HepG2 (cell line): Measurements from ENCODE around the gene ZNF213. TPM values are rescaled to one million over a fixed set of nuclear protein-coding genes. Genes with fewer than 3 reads are reported as not detected.

Experiments
- ETV5 ChIP-seq: IDR thresholded peaks from 2 replicates; pipeline ENCODE4 v1.6.1; 2018; ENCODE audit warnings: missing biosample characterization, missing genetic modification reagents, inconsistent platforms, borderline replicate concordance
- HOXA5 ChIP-seq: sonication (generic); formaldehyde crosslinking; IDR thresholded peaks from 2 replicates; pipeline ENCODE4 v1.4.0; 2020; ENCODE audit warnings: missing genetic modification reagents
- MEF2D ChIP-seq: sonication (generic); formaldehyde crosslinking; IDR thresholded peaks from 2 replicates; pipeline ENCODE4 v1.5.1; 2020; ENCODE audit warnings: mild to moderate bottlenecking, missing genetic modification reagents
- TCF7L2 ChIP-seq: IDR thresholded peaks from 2 replicates; pipeline ENCODE4 v1.6.1; 2011; ENCODE audit warnings: mild to moderate bottlenecking, low read depth, low read length, moderate library complexity
- TOE1 ChIP-seq: sonication (generic); formaldehyde crosslinking; IDR thresholded peaks from 2 replicates; pipeline ENCODE4 v1.4.0; 2020; ENCODE audit warnings: mild to moderate bottlenecking, missing genetic modification reagents
- YY1 ChIP-seq: IDR thresholded peaks from 2 replicates; pipeline ENCODE4 v1.6.1; 2011; ENCODE audit warnings: low read length, low read depth, moderate library complexity, mild to moderate bottlenecking; ENCODE audit not compliant: insufficient read depth, insufficient replicate concordance
- ZNF101 ChIP-seq: sonication (generic); formaldehyde crosslinking; IDR thresholded peaks from 2 replicates; pipeline ENCODE4 v1.4.0; 2020; ENCODE audit warnings: mild to moderate bottlenecking, low read depth, missing genetic modification reagents, borderline replicate concordance
- ZNF296 ChIP-seq: sonication (generic); formaldehyde crosslinking; conservative IDR thresholded peaks from 2 replicates; pipeline ENCODE4 v1.5.0; 2020; ENCODE audit warnings: mild to moderate bottlenecking, missing genetic modification reagents
- polyA plus RNA-seq, 8 experiments: library from polyadenylated mRNA; depleted of rRNA in 3 of 8; stranded (reverse) in 7 of 8; unstranded in 1 of 8; fragments of >200 nt; fragmentation: Illumina TruSeq in 4 of 8; extraction: Trizol in 4 of 8; gene quantifications; 2 replicates each; pipeline versions ENCODE4 v1.2.1 to v1.2.3, GENCODE V29; 2011 to 2016; ENCODE audit warnings: low read depth in 4 of 8, missing spikeins in 1 of 8, mixed read lengths in 1 of 8; ENCODE audit not compliant: insufficient read depth in 1 of 8
- total RNA-seq, 5 experiments: library from RNA; depleted of rRNA; stranded (reverse); fragments of >200 nt; fragmentation: Illumina TruSeq; extraction: Trizol; gene quantifications; 2 replicates each; pipeline ENCODE4 v1.2.3, GENCODE V29; 2016; ENCODE audit warnings: low read depth in 1 of 5
- TF ChIP-seq, protein P1 (sequence below): sonication (generic); formaldehyde crosslinking; IDR thresholded peaks from 2 replicates; pipeline ENCODE4 v1.4.0; 2020; ENCODE audit warnings: mild to moderate bottlenecking, missing genetic modification reagents
- TF ChIP-seq, protein P2 (sequence below): sonication (generic); formaldehyde crosslinking; IDR thresholded peaks from 2 replicates; pipeline ENCODE4 v1.4.0; 2020; ENCODE audit warnings: missing genetic modification reagents
- TF ChIP-seq, protein P3 (sequence below): fragments of 450-650 bp; IDR thresholded peaks from 2 replicates; pipeline ENCODE4 v1.6.1; 2016
- TF ChIP-seq, protein P4 (sequence below): sonication (generic); formaldehyde crosslinking; IDR thresholded peaks from 2 replicates; pipeline ENCODE4 v1.4.0; 2020; ENCODE audit warnings: mild to moderate bottlenecking, missing genetic modification reagents, borderline replicate concordance
- TF ChIP-seq, protein P5 (sequence below): sonication (generic); formaldehyde crosslinking; IDR thresholded peaks from 2 replicates; pipeline ENCODE4 v1.4.0; 2020; ENCODE audit warnings: mild to moderate bottlenecking, missing genetic modification reagents
- TF ChIP-seq, protein P6 (sequence below): sonication (generic); formaldehyde crosslinking; IDR thresholded peaks from 2 replicates; pipeline ENCODE4 v1.4.0; 2020; ENCODE audit warnings: missing genetic modification reagents
- TF ChIP-seq, protein P7 (sequence below): sonication (generic); formaldehyde crosslinking; IDR thresholded peaks from 2 replicates; pipeline ENCODE4 v1.4.0; 2020; ENCODE audit warnings: mild to moderate bottlenecking, missing genetic modification reagents

Gene ZNF213
- total and polyA plus RNA-seq, 2 of the 13 experiments (the other 11 are each of a cell fraction or from before 2014, with no cell fraction given): 0.59 to 0.97 TPM

DNA sequence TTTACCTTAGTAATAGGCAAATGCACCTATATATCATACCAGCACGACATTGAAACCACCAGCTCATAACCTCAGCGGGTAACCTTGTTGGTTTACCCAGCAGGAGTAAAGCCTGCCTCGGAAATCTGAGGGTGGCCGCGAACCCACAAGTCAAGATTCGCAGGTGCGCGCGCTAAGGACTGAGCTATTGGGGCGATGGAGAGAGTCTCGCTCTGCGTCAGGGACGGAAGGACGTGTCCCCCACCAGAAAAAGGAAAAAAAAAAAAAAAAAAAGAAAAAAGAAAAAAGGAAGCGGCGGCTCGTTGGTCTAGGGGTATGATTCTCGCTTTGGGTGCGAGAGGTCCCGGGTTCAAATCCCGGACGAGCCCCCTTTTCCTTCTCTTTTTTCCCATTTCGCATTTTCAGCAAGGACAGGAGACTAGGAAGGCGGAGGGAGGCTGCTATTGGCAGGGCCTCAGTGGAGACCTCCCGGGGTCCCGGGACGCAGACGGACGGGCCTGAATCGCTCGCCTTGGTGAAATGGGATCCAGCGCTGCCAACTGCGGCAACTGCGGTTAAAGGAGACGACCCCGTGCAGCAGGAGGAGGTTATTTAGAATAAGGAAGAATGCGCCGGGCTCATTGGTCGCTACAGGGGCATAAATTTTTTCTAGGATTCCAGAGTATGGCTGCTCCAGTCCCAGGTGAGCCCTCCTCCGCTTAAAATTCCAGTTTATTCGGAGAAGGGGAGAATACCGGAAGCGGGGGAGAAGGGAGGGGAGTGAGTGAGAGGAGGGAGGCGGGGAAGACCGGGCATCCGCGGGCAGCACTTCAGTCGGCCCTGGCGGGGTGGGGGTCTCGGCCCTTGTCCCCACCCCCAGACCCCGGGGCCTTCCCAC, 53.2 kb downstream of the ZNF213 start, which contains the start of gene OR1F1 (continued):
- TF ChIP-seq ETV5 (CRISPR knock-in tag) (peak; percentile 39; the same call in 1 of the 2 replicates), MEF2D (CRISPR knock-in tag) (peak; percentile 77; the same call in 1 of the 2 replicates), TCF7L2 (no peak), ZNF101 (CRISPR knock-in tag) (no peak), TOE1 (CRISPR knock-in tag) (no peak), HOXA5 (CRISPR knock-in tag) (0 out of 2 replicates have a peak, but pooled peaks have one; percentile 39), ZNF296 (no peak), YY1 (peak; percentile 28)
- TF ChIP-seq, protein P1, sequence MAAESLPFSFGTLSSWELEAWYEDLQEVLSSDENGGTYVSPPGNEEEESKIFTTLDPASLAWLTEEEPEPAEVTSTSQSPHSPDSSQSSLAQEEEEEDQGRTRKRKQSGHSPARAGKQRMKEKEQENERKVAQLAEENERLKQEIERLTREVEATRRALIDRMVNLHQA (CRISPR knock-in tag): no peak
- TF ChIP-seq, protein P2, sequence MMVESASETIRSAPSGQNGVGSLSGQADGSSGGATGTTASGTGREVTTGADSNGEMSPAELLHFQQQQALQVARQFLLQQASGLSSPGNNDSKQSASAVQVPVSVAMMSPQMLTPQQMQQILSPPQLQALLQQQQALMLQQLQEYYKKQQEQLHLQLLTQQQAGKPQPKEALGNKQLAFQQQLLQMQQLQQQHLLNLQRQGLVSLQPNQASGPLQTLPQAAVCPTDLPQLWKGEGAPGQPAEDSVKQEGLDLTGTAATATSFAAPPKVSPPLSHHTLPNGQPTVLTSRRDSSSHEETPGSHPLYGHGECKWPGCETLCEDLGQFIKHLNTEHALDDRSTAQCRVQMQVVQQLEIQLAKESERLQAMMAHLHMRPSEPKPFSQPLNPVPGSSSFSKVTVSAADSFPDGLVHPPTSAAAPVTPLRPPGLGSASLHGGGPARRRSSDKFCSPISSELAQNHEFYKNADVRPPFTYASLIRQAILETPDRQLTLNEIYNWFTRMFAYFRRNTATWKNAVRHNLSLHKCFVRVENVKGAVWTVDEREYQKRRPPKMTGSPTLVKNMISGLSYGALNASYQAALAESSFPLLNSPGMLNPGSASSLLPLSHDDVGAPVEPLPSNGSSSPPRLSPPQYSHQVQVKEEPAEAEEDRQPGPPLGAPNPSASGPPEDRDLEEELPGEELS: 0 out of 2 replicates have a peak, but pooled peaks have one; percentile 26
- TF ChIP-seq, protein P3, sequence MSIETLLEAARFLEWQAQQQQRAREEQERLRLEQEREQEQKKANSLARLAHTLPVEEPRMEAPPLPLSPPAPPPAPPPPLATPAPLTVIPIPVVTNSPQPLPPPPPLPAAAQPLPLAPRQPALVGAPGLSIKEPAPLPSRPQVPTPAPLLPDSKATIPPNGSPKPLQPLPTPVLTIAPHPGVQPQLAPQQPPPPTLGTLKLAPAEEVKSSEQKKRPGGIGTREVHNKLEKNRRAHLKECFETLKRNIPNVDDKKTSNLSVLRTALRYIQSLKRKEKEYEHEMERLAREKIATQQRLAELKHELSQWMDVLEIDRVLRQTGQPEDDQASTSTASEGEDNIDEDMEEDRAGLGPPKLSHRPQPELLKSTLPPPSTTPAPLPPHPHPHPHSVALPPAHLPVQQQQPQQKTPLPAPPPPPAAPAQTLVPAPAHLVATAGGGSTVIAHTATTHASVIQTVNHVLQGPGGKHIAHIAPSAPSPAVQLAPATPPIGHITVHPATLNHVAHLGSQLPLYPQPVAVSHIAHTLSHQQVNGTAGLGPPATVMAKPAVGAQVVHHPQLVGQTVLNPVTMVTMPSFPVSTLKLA: no peak
- TF ChIP-seq, protein P4, sequence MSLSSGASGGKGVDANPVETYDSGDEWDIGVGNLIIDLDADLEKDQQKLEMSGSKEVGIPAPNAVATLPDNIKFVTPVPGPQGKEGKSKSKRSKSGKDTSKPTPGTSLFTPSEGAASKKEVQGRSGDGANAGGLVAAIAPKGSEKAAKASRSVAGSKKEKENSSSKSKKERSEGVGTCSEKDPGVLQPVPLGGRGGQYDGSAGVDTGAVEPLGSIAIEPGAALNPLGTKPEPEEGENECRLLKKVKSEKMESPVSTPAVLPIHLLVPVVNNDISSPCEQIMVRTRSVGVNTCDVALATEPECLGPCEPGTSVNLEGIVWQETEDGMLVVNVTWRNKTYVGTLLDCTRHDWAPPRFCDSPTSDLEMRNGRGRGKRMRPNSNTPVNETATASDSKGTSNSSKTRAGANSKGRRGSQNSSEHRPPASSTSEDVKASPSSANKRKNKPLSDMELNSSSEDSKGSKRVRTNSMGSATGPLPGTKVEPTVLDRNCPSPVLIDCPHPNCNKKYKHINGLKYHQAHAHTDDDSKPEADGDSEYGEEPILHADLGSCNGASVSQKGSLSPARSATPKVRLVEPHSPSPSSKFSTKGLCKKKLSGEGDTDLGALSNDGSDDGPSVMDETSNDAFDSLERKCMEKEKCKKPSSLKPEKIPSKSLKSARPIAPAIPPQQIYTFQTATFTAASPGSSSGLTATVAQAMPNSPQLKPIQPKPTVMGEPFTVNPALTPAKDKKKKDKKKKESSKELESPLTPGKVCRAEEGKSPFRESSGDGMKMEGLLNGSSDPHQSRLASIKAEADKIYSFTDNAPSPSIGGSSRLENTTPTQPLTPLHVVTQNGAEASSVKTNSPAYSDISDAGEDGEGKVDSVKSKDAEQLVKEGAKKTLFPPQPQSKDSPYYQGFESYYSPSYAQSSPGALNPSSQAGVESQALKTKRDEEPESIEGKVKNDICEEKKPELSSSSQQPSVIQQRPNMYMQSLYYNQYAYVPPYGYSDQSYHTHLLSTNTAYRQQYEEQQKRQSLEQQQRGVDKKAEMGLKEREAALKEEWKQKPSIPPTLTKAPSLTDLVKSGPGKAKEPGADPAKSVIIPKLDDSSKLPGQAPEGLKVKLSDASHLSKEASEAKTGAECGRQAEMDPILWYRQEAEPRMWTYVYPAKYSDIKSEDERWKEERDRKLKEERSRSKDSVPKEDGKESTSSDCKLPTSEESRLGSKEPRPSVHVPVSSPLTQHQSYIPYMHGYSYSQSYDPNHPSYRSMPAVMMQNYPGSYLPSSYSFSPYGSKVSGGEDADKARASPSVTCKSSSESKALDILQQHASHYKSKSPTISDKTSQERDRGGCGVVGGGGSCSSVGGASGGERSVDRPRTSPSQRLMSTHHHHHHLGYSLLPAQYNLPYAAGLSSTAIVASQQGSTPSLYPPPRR: no peak
- TF ChIP-seq, protein P5, sequence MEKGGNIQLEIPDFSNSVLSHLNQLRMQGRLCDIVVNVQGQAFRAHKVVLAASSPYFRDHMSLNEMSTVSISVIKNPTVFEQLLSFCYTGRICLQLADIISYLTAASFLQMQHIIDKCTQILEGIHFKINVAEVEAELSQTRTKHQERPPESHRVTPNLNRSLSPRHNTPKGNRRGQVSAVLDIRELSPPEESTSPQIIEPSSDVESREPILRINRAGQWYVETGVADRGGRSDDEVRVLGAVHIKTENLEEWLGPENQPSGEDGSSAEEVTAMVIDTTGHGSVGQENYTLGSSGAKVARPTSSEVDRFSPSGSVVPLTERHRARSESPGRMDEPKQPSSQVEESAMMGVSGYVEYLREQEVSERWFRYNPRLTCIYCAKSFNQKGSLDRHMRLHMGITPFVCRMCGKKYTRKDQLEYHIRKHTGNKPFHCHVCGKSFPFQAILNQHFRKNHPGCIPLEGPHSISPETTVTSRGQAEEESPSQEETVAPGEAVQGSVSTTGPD (CRISPR knock-in tag): no peak
- TF ChIP-seq, protein P6, sequence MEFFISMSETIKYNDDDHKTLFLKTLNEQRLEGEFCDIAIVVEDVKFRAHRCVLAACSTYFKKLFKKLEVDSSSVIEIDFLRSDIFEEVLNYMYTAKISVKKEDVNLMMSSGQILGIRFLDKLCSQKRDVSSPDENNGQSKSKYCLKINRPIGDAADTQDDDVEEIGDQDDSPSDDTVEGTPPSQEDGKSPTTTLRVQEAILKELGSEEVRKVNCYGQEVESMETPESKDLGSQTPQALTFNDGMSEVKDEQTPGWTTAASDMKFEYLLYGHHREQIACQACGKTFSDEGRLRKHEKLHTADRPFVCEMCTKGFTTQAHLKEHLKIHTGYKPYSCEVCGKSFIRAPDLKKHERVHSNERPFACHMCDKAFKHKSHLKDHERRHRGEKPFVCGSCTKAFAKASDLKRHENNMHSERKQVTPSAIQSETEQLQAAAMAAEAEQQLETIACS (CRISPR knock-in tag): peak; percentile 39; the same call in 1 of the 2 replicates
- TF ChIP-seq, protein P7, sequence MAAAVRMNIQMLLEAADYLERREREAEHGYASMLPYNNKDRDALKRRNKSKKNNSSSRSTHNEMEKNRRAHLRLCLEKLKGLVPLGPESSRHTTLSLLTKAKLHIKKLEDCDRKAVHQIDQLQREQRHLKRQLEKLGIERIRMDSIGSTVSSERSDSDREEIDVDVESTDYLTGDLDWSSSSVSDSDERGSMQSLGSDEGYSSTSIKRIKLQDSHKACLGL: no peak
